Measurements from ENCODE around the gene BTNL3.

The BTNL3 gene

GRCh38 chr5:181047921-181048320, 59.3 kb downstream of the BTNL3 start:
- DNase-seq (ENCODE audit: low spot score) = no peak

GRCh38 chr5:181050016-181050415, 61.4 kb downstream of the BTNL3 start:
- DNase-seq (ENCODE audit: low spot score) = no peak

- no peak for DNase-seq (ENCODE audit: low spot score)
These were observed 63.4 kb downstream of the BTNL3 start for GRCh38 chr5:181051841-181052671.

DNA sequence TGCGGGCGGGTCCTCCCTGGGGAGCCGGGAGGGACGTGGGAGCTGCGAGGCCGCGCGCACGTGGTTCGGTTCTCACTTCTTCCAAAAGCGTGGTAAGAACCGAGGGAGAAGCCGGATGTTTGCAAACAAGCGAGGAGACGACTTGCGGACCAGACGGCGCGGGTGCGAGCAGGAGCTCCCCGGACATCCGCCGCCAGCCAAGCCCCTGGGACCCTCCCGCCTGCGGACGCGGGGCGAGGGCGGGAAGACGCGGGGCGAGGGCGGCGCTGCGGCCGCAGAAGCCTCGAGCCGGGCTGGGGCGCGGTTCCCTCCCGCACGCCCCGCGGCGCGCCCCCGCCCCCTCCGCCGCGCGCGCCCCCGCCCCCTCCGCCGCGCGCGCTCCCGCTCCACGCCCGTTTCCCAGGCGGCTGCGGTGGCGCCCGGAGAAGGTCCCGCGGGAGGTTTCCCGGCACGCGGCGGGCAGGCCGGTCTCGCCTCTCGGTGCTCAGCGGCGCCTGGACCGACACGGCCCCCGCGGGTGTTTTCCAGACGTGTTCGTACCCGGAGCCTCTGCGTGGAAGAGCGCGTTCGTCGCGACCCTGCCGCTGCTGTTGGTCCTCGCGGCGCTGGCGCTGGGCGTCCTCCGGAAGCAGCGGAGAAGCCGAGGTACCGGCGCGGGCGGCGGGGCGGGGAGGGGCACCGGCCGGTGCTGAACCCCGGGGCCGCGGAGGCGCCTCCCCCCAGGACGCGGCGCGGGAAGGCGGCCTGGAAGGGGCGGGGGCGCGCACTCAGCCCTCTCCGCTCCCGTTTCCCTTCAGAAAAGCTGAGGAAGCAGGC, 64.2 kb downstream of the BTNL3 start:
- DNase-seq (ENCODE audit: low spot score) = no peak

DNA sequence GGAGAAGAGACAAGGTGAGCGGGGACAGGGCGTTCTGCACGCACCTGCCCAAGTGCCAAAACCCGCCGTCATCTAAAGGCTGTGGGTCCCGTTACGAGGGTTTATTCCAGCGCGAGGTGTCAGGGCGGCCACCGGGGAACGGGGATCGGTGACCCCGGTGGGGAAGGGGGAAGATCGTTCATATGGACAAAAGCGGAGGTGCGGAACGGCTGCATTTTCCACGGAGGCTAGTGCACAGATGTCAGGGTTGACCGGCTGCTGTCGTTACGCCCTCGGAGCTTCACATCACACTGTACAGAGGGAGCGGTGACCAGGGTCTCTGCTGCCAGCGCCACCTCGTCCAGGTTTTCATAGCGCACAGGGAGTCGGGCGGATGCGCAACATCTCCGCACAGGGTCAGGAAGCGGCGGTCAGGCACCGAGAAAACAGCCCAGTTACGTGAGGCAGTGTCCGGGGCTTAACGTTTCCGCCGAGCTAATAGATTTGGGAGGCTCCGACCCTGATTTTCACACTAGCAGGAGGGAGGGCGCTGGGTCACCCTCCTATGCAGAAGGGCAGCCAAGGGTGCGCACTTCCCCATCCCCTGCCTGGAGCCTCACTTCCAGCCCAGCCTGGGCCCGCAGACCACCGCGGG, 65.0 kb downstream of the BTNL3 start:
- no peak for DNase-seq (ENCODE audit: low spot score)

DNA sequence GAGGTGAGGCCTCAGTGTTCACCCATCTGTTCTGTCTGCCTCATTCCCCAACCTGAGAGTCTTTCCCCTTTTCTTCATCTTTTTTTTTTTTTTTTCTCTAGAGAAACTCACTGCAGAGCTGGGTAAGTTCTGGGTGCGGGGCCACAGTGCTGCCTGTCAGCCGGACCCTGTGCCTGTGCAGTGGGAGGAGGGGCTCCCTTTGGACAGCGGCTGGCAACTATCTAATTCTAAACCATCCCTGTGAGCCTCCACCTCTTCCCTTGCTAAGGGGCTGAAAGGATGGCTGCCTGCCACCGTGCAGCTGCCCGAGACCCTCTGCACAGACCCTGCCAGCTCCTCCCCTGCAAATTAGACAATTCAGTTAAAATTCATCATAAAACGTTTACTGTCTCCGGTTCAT, 65.5 kb downstream of the BTNL3 start:
- DNase-seq (ENCODE audit: low spot score) = no peak

DNA sequence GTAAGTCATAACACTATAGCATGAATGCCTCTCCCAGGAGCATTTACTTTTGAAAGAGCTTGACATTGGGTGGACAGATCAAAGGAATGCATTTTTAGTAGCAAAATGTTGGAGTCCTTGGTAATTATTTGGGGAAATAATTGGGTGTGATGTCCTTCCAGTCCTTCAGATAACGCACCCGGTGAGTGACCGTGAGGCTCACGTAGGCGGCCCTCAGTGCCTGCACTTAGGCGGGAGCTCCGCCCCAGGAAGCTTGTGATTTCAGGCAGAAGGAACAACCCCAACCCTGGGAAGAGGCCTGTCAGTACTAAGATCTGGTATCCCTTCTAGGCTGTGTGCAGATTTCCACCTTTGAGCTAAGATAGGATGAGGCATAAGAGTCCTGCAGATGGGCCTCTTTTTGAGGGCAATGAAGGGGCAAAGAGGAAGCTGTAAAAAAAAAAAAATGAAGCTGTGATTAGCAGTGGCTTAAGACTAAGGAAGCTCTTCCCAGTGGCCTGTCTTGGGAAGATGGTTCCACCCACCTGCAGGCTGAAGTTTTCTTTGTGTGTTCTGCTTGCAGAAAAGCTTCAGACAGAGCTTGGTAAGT, 66.3 kb downstream of the BTNL3 start:
- DNase-seq (ENCODE audit: low spot score) = no peak

Data from hematopoietic multipotent progenitor cell treated with erythropoietin and hydrocortisone succinate and interleukin-3 and kit ligand, for 15 days (in vitro differentiated cells).